ENCODE measurements around the gene SMG6. TPM values are rescaled to one million over a fixed set of nuclear protein-coding genes. Genes with fewer than 3 reads are reported as not detected.
A peak's percentile ranks its signal among the peaks of the same experiment; 100 is the strongest.
"Not testable (repeated sequence)": the region's sequence is repeated elsewhere in the genome, so short reads cannot be mapped to it uniquely, and the experiment has no call there.

SMG6 gene
- total RNA-seq, 2 donors from 2014 or later: 27.8 to 29.4 TPM

- intact Hi-C loops (cut with DNase I, micrococcal nuclease): no loop called here
- DNase-seq: peak; percentile 25 to 38
- no peak for ATAC-seq
Observed at GRCh38 chr17:2214047-2214928, 89.3 kb downstream of the SMG6 start.

- intact Hi-C loops (cut with DNase I, micrococcal nuclease): no loop called here
- DNase-seq (no peak), ATAC-seq (no peak)
Observed at GRCh38 chr17:2213291-2213960, 90.2 kb downstream of the SMG6 start.

GRCh38 chr17:2212400-2212981 is 91.1 kb downstream of the SMG6 start:
- intact Hi-C loops (cut with DNase I, micrococcal nuclease): no loop called here
- ATAC-seq (no peak), DNase-seq (no peak)

GRCh38 chr17:2211661-2212399 is 91.8 kb downstream of the SMG6 start:
- ATAC-seq (no peak), DNase-seq (no peak)
- intact Hi-C loops (cut with DNase I, micrococcal nuclease): no loop called here

GRCh38 chr17:2210726-2211125 is 92.9 kb downstream of the SMG6 start:
- ATAC-seq (no peak), DNase-seq (no peak)
- intact Hi-C loops (cut with DNase I, micrococcal nuclease): no loop called here

- DNase-seq (no peak), ATAC-seq (no peak)
- intact Hi-C loops (cut with DNase I, micrococcal nuclease): no loop called here
Observed at GRCh38 chr17:2207815-2208515, 95.6 kb downstream of the SMG6 start.

- no peak for DNase-seq
- ATAC-seq: no peak
- intact Hi-C loops (cut with DNase I, micrococcal nuclease): no loop called here
Observed at GRCh38 chr17:2204393-2204792, 99.2 kb downstream of the SMG6 start.

- intact Hi-C loops (cut with DNase I, micrococcal nuclease): no loop called here
- ATAC-seq (no peak), DNase-seq (no peak)
Observed at GRCh38 chr17:2203818-2204217, 99.8 kb downstream of the SMG6 start.

GRCh38 chr17:2202996-2203575 is 100.5 kb downstream of the SMG6 start:
- intact Hi-C loops (cut with DNase I, micrococcal nuclease): no loop called here

GRCh38 chr17:2202302-2202995 is 101.1 kb downstream of the SMG6 start:
- DNase-seq (no peak), ATAC-seq (no peak)
- intact Hi-C loops (cut with DNase I, micrococcal nuclease): no loop called here

More at GRCh38 chr17:2202996-2203575, 100.5 kb downstream of the SMG6 start:
- DNase-seq: no peak
- no peak for ATAC-seq

GRCh38 chr17:2199386-2199785 is 104.2 kb downstream of the SMG6 start:
- DNase-seq; ATAC-seq; intact Hi-C loops (cut with DNase I, micrococcal nuclease): not testable (repeated sequence)

- intact Hi-C loops (cut with DNase I, micrococcal nuclease): no loop called here
- no peak for DNase-seq
- no peak for ATAC-seq
Observed at GRCh38 chr17:2198927-2199326, 104.7 kb downstream of the SMG6 start.

- ATAC-seq (no peak), DNase-seq (no peak)
- intact Hi-C loops (cut with DNase I, micrococcal nuclease): no loop called here
Observed at GRCh38 chr17:2197271-2197670, 106.3 kb downstream of the SMG6 start.

GRCh38 chr17:2195729-2196128 is 107.9 kb downstream of the SMG6 start:
- intact Hi-C loops (cut with DNase I, micrococcal nuclease): no loop called here
- DNase-seq (no peak), ATAC-seq (no peak)

GRCh38 chr17:2194889-2195335 is 108.7 kb downstream of the SMG6 start:
- ATAC-seq (no peak), DNase-seq (no peak)
- intact Hi-C loops (cut with DNase I, micrococcal nuclease): no loop called here

- intact Hi-C loops (cut with DNase I, micrococcal nuclease): no loop called here
- DNase-seq (no peak), ATAC-seq (no peak)
Observed at GRCh38 chr17:2192367-2193057, 111.1 kb downstream of the SMG6 start.

- ATAC-seq: no peak
- intact Hi-C loops (cut with DNase I, micrococcal nuclease): no loop called here
- no peak for DNase-seq
Observed at GRCh38 chr17:2191785-2192184, 111.8 kb downstream of the SMG6 start.

Measured in left colon (tissue), 2 donors.